ENCODE data around the gene PPCDC.

DNA sequence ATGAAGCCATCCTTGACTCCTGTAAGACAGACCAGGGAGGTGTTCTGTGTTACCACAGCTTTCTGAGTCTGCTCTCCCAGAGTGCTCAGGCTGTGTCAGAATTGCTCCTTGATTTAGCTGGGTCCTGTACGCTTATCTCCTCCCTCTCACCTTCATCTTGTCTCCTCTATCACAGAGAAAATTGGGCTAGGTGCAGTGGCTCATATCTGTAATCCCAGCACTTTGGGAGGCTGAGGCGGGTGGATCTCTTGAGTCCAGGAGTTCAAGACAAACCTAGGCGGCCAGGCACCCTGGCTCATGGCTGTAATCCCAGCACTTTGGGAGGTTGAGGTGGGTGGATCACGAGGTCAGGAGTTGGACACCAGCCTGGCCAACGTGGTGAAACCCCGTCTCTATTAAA, 22.1 kb upstream of the PPCDC start:
- TF ChIP-seq SIX5 (IDR thresholded peaks at IDR 0.05; ENCODE audit: low read depth, low read length, severe bottlenecking) (no peak), SMC3 (IDR thresholded peaks at IDR 0.05; ENCODE audit: borderline replicate concordance, low read length) (no peak), NFIC (IDR thresholded peaks at IDR 0.05; ENCODE audit: low read depth, low read length) (no peak), JUNB (IDR thresholded peaks at IDR 0.05) (no peak), POLR2AphosphoS2 (IDR thresholded peaks at IDR 0.05; ENCODE audit: low read depth, low read length) (no peak), RFX5 (IDR thresholded peaks at IDR 0.05; ENCODE audit: low read depth, low read length) (no peak), ZNF24 (IDR thresholded peaks at IDR 0.05) (no peak)
- TF ChIP-seq, protein P1, sequence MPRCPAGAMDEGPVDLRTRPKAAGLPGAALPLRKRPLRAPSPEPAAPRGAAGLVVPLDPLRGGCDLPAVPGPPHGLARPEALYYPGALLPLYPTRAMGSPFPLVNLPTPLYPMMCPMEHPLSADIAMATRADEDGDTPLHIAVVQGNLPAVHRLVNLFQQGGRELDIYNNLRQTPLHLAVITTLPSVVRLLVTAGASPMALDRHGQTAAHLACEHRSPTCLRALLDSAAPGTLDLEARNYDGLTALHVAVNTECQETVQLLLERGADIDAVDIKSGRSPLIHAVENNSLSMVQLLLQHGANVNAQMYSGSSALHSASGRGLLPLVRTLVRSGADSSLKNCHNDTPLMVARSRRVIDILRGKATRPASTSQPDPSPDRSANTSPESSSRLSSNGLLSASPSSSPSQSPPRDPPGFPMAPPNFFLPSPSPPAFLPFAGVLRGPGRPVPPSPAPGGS (IDR thresholded peaks at IDR 0.05; ENCODE audit: borderline replicate concordance, insufficient read depth, low read depth, low read length, poor library complexity, severe bottlenecking) = no peak
- TF ChIP-seq, protein P2, sequence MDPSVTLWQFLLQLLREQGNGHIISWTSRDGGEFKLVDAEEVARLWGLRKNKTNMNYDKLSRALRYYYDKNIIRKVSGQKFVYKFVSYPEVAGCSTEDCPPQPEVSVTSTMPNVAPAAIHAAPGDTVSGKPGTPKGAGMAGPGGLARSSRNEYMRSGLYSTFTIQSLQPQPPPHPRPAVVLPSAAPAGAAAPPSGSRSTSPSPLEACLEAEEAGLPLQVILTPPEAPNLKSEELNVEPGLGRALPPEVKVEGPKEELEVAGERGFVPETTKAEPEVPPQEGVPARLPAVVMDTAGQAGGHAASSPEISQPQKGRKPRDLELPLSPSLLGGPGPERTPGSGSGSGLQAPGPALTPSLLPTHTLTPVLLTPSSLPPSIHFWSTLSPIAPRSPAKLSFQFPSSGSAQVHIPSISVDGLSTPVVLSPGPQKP (IDR thresholded peaks at IDR 0.05; ENCODE audit: low read depth, low read length) = no peak
- TF ChIP-seq, protein P3, sequence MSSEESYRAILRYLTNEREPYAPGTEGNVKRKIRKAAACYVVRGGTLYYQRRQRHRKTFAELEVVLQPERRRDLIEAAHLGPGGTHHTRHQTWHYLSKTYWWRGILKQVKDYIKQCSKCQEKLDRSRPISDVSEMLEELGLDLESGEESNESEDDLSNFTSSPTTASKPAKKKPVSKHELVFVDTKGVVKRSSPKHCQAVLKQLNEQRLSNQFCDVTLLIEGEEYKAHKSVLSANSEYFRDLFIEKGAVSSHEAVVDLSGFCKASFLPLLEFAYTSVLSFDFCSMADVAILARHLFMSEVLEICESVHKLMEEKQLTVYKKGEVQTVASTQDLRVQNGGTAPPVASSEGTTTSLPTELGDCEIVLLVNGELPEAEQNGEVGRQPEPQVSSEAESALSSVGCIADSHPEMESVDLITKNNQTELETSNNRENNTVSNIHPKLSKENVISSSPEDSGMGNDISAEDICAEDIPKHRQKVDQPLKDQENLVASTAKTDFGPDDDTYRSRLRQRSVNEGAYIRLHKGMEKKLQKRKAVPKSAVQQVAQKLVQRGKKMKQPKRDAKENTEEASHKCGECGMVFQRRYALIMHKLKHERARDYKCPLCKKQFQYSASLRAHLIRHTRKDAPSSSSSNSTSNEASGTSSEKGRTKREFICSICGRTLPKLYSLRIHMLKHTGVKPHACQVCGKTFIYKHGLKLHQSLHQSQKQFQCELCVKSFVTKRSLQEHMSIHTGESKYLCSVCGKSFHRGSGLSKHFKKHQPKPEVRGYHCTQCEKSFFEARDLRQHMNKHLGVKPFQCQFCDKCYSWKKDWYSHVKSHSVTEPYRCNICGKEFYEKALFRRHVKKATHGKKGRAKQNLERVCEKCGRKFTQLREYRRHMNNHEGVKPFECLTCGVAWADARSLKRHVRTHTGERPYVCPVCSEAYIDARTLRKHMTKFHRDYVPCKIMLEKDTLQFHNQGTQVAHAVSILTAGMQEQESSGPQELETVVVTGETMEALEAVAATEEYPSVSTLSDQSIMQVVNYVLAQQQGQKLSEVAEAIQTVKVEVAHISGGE (CRISPR knock-in tag; IDR thresholded peaks at IDR 0.05) = no peak
- TF ChIP-seq, protein P4, sequence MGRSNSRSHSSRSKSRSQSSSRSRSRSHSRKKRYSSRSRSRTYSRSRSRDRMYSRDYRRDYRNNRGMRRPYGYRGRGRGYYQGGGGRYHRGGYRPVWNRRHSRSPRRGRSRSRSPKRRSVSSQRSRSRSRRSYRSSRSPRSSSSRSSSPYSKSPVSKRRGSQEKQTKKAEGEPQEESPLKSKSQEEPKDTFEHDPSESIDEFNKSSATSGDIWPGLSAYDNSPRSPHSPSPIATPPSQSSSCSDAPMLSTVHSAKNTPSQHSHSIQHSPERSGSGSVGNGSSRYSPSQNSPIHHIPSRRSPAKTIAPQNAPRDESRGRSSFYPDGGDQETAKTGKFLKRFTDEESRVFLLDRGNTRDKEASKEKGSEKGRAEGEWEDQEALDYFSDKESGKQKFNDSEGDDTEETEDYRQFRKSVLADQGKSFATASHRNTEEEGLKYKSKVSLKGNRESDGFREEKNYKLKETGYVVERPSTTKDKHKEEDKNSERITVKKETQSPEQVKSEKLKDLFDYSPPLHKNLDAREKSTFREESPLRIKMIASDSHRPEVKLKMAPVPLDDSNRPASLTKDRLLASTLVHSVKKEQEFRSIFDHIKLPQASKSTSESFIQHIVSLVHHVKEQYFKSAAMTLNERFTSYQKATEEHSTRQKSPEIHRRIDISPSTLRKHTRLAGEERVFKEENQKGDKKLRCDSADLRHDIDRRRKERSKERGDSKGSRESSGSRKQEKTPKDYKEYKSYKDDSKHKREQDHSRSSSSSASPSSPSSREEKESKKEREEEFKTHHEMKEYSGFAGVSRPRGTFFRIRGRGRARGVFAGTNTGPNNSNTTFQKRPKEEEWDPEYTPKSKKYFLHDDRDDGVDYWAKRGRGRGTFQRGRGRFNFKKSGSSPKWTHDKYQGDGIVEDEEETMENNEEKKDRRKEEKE (IDR thresholded peaks at IDR 0.05) = no peak
- TF ChIP-seq, protein P5, sequence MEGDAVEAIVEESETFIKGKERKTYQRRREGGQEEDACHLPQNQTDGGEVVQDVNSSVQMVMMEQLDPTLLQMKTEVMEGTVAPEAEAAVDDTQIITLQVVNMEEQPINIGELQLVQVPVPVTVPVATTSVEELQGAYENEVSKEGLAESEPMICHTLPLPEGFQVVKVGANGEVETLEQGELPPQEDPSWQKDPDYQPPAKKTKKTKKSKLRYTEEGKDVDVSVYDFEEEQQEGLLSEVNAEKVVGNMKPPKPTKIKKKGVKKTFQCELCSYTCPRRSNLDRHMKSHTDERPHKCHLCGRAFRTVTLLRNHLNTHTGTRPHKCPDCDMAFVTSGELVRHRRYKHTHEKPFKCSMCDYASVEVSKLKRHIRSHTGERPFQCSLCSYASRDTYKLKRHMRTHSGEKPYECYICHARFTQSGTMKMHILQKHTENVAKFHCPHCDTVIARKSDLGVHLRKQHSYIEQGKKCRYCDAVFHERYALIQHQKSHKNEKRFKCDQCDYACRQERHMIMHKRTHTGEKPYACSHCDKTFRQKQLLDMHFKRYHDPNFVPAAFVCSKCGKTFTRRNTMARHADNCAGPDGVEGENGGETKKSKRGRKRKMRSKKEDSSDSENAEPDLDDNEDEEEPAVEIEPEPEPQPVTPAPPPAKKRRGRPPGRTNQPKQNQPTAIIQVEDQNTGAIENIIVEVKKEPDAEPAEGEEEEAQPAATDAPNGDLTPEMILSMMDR (IDR thresholded peaks at IDR 0.05 in 2 of 3, conservative IDR thresholded peaks at IDR 0.05 in 1 of 3; ENCODE audit: control insufficient read depth in 2 of 3, extremely low read depth in 1 of 3, insufficient read depth in 1 of 3, low read depth in 3 of 3, low read length in 3 of 3) = no peak
- TF ChIP-seq, protein P6, sequence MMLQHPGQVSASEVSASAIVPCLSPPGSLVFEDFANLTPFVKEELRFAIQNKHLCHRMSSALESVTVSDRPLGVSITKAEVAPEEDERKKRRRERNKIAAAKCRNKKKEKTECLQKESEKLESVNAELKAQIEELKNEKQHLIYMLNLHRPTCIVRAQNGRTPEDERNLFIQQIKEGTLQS (IDR thresholded peaks at IDR 0.05; ENCODE audit: borderline replicate concordance, extremely low read depth, low read depth, low read length) = no peak
- TF ChIP-seq, protein P7, sequence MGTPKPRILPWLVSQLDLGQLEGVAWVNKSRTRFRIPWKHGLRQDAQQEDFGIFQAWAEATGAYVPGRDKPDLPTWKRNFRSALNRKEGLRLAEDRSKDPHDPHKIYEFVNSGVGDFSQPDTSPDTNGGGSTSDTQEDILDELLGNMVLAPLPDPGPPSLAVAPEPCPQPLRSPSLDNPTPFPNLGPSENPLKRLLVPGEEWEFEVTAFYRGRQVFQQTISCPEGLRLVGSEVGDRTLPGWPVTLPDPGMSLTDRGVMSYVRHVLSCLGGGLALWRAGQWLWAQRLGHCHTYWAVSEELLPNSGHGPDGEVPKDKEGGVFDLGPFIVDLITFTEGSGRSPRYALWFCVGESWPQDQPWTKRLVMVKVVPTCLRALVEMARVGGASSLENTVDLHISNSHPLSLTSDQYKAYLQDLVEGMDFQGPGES (IDR thresholded peaks at IDR 0.05) = no peak

All from GM12878 (cell line).